ENCODE results near the gene LMCD1.

The LMCD1 gene, protein sequence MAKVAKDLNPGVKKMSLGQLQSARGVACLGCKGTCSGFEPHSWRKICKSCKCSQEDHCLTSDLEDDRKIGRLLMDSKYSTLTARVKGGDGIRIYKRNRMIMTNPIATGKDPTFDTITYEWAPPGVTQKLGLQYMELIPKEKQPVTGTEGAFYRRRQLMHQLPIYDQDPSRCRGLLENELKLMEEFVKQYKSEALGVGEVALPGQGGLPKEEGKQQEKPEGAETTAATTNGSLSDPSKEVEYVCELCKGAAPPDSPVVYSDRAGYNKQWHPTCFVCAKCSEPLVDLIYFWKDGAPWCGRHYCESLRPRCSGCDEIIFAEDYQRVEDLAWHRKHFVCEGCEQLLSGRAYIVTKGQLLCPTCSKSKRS

DNA sequence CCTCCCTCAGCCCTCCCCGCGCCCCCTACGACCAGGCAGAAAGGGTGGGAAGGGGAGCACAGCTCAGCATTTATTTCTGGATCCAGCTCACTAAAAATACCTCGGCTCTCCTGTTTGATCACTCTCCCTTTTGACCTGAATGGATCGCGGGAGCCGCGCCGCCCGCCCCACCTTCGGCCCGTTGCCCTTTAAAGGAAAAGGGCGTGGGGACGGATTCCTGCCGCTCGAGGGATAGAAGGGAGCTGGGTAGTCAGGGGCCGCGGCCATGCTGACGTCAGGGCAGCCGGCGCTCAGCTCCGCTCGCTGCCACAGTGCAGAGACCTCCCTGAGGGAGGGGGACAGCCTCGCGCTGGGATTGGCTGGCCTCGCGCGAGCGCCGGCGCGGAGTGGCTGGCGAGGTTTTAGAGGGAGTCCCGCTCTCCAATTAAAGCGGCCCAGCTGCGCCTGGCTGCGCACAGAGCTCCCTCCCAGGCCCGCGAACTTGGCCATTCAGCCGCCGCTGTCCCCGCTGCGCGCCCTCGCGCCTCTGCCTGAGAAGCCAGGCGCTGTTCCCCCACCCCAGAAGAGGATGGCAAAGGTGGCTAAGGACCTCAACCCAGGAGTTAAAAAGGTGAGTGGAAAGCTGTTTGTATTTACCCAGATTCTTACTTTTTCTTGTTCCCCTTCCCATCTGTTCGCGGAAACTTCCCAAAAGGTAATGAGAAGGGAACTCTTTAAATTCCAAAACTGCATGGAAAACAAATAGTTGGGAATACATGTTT lies at the start of gene LMCD1:
Gene LMCD1, plus strand, starts transcription at position 453 of the 761 bp plus-strand sequence. Its CDS starts 116 bp downstream, at position 569.
- no peak for DNase-seq

DNA sequence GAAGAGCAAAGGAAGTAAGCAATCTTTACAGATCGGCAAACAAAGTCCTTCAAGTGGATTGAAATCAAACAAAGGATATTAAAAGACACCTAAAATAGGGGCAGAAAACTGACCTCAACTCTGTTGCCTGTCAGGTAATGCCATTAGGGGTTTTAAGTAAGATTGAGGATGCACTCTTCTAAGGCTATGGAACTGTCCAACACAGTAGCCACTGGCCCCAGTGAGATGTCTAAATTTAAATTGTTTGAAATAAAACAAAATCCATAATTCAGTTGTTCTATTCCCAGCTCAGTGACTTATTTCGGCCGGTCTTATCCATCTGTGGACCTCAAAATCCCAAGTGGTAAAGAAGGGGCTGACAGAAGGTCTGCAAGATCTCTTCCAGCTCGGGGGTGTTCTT lies 49.5 kb upstream of the LMCD1 start:
- DNase-seq = no peak

DNA sequence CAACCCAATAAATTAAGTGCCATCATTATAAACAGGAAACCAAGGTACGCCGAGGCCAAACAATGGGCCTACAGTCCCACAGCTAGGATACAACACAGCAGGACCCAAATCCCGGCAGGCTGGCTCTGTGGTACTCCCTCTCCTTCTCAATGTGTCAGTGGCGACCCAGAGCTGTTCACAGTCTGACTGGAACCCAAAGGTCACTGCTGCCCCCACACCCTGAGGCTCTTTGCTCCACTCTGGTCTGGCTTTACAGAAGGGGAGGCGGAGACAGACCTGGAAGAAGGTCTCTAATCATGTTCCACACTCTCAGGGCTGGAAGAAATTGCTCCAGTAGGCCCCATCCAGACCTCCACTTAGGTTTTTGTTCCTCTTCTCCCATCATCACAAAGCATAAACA lies 48.5 kb upstream of the LMCD1 start:
- no peak for DNase-seq

DNA sequence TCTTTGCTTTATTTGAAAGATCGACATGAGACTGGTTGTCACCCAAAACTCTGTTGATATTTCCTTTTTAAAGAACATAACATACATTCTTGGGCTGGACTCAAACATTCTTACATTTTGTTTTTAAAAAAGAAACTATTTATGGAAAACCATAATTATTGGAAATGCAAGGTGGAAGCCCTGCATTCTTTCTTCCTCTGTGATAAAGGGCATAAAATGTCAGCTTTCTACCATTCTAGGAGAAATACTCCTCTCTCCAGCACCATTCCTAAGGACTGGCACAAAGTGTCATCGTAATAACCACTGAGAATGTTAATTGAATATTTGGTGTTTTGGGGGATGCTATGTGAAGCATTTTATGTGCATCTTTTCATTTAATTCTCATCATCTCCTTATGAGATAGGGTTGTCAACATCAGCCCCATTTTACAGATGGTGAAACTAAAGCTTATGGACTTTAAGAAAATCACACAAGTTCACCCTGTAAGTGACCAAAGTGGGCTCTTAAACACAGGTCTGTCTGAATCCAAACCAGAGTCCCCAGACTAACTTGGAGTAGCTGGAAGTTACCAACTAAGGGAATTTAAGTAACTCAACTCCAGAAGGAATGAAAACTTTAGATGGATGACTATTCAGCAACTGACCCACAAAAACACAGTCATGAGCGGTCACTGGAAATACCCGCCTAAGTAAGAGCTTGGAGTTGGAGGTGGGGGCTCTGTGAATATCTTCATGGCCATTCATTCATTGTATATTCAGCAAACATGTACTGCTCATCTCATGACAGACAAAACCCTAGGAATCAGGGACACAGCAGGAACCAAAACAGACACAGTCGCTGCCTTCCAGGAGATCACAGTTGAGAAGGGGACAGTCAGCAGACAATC lies 45.9 kb upstream of the LMCD1 start:
- no peak for DNase-seq

DNA sequence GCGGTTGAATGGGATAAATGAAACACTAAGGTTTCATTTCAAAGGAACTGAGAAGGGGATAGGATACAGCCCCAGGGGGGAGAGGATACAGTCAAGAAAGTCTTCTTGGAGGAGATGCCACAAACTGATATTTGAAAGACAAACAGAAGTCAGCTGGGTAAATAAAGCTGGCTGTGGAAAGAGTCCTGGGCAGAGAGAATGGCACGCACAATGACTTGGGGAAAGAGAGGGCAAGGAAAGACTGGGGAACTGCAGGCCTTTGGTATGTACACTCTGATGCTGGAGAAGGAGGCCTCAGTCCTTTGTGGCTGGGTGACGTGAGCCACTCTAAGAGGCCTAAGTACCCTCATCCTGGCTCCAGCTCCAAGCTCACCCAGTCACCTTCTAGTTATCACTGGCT lies 45.2 kb upstream of the LMCD1 start:
- DNase-seq = no peak

DNA sequence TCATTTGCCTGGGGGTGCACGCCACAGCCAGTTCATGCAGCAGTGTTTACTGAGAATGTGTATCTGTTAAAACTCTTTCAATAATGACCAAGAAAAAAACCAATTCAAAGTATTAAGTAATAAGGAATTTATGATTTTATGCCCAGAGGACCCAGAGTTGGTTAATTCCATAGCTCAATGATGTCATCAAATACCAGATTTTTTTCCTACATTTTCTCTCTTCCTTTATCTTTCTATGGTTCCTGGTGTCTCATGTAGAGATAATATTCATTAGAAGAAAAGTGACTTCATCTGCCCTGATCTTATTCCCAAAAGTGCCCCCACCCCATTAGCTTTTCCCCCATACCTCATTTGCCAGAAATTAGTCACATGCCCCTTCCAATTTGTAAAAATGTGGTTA lies 44.6 kb upstream of the LMCD1 start:
- no peak for DNase-seq

DNA sequence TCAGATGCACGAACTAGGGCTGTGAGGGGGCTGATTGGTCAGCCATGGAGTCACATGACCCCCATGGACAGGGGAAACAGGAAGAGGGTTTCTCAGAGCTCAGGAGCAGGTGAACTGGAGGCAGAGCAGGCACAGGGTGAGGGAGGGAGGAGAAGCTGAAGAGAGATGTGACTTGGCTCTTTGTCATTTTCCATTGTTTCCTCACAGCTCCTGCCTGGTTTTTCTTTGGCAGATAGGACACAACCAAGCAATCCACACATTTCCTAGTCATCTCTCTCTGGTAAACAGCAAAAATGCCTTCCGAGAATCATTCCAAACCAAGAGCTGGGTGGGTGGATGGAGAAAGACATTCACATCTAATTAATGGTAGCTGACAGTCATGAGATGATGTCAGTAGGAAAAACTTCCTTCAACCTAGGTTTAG lies 43.4 kb upstream of the LMCD1 start:
- DNase-seq = no peak

DNA sequence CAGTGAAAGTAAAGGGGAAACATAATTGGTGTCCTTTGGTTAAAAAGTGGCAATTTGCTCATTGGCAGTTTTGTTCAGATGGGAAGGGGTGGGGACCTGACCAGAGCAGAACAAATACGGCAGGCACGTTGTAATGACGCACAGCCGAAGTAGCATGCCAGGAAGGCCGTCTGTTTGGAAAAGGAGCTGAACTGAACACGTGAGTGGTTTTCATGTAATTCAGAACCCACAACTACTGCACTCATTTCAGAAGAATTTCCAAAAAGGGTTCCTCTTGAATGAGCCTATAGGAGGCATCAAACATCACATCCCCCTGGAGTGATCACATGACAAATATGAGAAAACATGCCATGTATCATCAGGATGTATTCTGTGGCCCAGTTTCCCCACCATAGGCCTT lies 42.9 kb upstream of the LMCD1 start:
- DNase-seq = no peak

DNA sequence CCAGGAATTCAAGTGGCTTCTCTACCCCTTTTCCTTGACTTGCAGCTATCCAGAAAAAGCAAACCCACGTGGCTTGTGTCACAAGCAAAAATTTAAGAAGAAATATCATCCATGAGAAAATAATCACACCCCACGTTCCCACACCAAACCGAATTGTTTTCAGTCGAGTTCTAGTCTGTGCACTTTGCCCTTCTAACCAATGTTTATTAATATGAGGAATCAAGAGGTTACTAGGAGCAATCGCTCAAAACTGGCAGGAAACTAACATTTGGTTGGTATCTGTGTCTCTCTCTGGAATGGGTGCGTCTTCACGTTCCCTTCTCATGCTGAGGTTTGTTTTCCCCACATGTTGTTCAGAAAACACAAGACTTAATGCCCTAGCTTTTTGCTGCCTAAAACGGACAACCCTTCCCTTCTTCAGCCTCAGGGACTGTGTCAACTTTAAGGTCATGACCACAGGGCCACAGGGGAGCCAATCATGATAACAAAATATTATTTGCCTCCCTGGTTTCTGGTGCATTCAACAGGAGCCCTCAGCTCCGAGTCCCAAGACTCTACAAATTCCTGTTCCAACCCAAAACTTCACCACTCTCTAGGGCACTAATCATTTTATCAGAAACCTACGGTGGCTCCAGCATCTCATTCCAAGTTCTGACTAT lies 41.4 kb upstream of the LMCD1 start:
- no peak for DNase-seq

DNA sequence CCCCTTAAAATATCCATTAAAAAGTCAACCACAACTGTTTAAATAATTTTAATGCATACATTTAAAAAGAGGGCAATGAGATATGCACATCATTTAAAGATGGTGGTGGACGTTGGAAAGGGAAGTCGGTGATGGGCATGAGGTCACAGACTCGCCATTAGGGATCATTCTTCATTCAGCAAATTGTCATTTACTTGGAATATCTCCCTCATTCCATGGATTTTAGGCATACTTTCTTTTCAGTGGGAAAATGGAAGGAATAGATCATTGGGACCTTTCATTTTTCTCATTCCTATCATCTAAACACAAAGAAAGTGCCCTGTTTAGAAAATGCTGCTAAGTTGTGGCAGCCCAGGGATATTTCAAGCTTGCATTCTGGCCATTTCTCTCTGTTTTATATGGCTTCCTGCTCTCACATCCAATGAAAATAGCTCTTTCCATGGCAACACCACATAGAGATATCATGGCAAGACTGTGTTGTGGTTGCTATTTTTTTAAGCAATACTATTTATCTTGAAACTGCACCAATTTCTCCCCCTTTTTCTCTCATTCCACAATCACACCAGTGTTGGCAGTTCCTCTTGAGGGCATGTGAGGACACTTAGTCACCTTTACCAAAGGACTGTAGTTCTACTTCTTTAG lies 40.7 kb upstream of the LMCD1 start:
- no peak for DNase-seq

DNA sequence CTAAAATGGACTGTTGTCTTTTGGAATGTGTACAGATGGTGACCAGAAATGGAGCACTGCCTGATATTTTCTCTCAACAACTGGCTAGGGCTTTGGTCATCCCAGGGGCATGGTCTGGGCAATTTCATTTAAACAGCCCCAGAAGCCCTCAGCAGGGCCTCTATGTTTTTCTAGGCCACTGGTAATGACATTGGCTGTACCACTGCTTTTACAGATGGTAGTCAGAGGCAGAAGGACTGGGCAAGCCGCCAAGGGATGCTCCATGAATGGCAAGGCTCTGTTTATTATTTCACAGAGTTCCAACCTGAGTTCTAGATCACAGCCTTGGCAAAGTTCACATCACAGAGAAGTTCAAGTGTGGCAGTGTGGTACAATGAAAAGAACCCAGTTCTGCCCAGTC lies 37.0 kb upstream of the LMCD1 start:
- no peak for DNase-seq

DNA sequence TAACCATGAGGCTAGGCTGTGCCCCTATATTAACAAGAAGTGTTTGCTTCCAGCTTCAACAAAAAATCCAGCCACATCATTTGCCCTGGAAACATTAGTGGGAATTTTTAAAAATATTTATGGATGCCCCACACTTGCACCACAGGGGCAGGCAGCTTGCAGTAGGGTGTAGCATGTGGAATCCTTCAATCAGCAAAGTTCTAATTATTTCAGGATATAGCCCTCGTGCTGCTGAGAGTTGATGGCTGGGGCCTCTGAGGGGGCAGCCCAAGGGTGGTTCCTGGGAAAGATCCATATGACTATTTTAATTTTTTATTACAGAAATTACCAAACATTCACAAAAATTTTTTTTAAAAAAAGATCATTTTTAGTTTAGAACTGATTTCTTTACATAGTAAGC lies 35.1 kb upstream of the LMCD1 start:
- no peak for DNase-seq

DNA sequence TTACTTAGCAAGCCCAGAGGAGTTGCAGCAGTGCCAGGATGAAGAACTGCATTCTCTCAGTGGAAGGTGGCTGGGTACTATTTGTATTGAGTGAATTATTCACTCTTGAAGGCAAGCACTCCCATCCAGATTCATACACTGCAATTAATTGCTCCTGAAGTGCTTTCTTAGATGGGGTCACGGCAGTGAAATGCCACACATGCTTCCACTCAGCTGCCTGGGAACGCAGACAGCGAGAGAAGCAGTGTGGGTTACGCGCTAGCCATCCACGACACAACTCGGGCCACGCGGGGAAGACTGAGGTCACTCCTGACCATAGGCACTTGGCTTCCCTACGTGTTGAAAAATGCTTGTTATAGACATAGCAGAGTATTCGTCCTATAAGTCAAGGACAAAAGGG lies 30.8 kb upstream of the LMCD1 start:
- DNase-seq = no peak

DNA sequence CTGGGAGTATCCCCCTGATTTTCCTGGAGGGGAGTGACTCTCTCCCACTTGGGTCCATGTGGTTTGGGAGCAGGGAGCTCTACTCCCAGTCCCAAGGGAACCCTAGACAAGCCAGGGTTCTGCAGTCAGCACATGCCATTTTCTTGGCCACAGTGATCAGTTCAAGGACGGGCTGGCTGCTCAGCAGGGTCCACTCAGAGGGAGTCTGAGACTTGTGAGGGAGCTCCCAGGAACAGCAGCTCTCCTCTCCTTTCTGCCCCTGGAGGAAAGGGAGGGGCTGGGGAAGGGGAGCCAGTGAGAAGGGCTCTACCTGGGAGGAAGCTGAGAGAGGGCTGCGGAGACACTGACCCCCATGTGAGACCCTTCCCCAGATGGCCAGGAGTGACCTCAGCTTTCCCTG lies 29.1 kb upstream of the LMCD1 start:
- DNase-seq = no peak

DNA sequence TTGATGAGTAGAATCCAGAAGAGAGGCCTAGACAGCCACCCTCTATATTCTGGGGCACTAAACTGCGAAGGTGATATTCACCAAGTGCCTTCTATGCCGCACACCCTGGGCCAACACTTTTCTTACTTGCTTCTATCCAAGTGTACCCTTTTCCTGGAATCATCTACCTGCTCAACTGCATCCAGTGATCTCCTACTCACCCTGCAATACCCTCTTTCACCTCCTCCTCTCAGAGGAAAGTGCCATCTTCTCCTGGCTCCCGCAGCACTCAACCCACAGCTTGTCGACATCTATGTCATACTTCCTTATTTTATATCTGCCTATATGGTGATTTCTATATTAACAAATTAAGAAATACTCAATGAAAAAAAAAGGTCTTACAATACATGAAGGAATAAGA lies 28.6 kb upstream of the LMCD1 start:
- no peak for DNase-seq

DNA sequence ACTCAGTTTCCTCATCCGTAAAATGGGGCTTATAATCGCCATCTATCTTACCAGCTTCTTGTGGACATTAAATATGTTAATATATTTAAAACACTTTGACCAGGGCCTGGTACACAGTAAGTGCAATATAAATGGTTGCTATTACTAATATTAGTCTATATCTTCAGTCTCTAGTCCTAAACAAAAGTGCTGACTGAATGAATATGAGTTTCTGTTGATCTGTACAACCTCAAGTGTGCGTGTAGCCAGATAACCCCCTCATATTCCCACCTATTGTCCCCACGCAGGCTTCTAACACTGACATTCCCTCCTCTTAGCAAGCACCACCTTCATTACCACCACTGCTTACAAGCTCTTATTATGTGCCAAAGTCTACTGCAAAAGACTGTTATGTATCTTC lies 27.6 kb upstream of the LMCD1 start:
- no peak for DNase-seq

DNA sequence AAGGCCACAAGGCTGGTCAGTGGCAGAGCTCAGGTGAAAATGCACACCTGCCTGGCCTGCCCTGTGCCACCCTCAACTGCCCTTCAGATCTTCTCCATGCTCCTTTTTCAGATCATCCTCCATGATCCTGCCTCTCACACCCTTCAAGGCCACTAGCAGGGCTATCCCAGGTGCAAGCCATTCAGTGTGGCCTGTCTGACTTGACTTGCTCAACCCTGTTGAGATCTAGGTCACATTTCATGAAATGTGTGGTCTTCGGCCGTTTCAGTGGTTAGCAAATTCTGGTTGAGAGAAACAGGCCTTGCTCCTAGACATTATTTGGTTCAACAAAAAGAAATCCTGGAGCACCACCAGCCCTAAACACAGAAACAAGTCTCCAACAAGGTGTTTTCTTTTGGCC lies 26.6 kb upstream of the LMCD1 start:
- DNase-seq = no peak

DNA sequence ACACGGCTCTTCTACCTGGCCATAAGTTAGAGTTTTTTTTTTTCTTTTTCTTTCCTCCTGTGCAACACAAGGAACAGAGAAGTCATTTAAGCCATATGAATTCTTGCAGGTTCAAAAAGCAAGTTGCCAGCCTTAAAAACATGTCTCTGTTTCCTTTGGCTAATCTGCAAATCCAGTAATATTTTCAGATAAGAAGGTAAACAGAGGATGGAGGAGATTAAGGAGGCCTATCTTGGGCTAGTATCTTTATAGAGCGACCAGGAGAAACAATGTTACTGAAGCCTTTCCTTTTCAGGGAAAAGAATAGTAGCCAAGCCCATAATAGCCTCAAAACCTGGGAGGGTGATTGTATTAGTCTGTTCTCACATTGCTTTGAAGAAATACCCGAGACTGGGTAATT lies 20.9 kb upstream of the LMCD1 start:
- no peak for DNase-seq

DNA sequence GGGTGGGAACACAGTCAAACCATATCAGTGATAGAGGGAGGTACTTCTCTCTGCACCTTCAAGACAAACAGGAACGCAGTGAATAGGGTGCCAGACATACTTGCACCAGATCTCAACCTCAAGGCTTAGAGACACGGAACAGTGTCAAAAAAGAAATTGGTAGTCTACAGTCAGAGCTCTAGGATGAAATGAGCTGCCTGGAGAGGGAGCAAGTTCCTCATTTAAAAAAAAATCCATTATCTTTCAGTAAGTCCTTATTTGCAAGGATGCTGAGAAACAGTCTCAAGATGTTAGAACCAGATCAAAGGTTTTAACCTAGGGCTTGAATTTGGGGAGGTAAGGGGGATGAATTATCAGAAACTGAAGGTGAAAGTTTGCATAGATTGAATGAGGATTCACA lies 20.2 kb upstream of the LMCD1 start:
- no peak for DNase-seq

DNA sequence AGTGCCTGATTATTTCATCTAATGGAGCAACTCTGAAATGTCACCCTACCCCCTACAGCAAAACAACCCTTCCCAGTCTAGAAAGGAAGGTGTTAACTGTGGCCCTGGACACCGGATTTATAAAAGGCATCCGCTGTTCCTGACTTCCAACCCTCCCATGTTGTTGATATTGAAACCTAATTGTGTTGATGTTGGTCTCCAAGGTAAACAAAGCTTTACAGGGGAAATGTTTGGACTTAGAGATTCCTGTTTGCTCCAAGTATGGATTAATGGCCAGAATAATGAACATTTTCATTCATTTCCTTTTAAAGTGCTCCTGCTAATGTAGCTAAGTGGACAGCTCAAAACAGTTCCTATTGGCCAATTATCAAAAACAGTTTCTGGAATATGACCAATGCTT lies 19.4 kb upstream of the LMCD1 start:
- DNase-seq = no peak

DNA sequence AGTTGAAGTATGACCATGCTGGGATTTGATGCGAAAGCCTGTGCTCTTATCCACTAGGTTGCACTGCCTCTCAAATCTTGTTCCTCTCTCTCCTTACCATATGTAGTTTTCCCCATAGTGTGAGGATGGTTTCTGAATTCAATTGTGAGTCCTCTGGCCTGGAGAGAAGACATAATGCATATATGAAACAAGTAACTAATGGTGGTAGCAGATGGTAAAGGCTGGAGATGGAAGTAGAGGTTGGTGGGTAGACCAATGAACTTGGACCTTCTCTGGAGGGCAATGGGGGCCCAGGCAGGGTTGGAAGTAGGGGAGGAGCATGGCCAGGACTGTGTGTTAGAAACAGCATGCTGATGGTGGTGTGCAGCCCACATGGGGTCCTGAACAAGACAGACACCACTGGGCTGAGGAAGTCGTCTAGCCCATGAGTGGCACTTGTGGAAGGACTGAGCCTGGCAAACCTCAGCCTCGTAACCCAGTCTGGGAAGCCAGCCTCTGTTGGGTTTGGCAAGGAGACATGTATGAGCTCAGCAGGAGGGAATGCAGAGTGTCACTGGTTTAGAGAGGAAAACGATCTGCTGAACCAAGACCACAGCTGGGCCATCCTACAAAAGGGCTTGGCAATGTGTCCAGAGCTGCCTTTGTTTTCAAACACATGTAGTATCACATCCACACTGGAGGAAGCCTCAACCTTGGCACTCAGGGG lies 18.5 kb upstream of the LMCD1 start:
- DNase-seq = no peak

Measured in NK-92 treated with Interleukin-12 subunit alpha and Interleukin-12 subunit beta, amount 100 ng/mL, for 24 hours (cell line).